Head of caudate nucleus (tissue), 42 donors: Measurements from ENCODE around the gene ELF3.
"Not testable (repeated sequence)": the region's sequence is repeated elsewhere in the genome, so short reads cannot be mapped to it uniquely, and the experiment has no call there.

Experiments used
- DNase-seq, 42 donors: peaks; one replicate each; pipeline versions ENCODE4 v3.0.0 to v3.0.0-alpha.2; 2020 to 2021; ENCODE audit warnings: mixed read lengths in 7 of 42
- intact Hi-C: fragments of 100-400 bp; cut with DNase I; formaldehyde crosslinking; loops from one replicate; pipeline ENCODE4 v1.15.0; 2022

The ELF3 gene

DNA sequence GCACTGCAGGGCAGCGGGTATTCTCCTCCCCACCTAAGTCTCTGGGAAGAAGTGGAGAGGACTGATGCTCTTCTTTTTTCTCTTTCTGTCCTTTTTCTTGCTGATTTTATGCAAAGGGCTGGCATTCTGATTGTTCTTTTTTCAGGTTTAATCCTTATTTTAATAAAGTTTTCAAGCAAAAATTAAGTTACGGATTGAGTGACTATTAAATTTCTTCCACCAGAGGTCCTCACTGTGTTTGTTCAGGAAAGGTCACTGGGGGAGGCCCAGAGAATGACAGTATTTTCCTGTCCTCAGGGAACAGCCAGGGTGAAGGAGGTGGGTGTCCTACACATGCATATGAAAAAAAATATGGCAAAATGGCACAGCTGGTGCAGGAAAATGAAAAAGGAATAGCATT, 4.4 kb upstream of the ELF3 start:
- intact Hi-C loops, result loop anchor here (5.0 kb wide), 2 partner anchors 111 to 131 kb away; no protein-coding TSS in a partner anchor
- DNase-seq, result peak in 8 of 42 donors; percentile 17 to 56 (median 25)

DNA sequence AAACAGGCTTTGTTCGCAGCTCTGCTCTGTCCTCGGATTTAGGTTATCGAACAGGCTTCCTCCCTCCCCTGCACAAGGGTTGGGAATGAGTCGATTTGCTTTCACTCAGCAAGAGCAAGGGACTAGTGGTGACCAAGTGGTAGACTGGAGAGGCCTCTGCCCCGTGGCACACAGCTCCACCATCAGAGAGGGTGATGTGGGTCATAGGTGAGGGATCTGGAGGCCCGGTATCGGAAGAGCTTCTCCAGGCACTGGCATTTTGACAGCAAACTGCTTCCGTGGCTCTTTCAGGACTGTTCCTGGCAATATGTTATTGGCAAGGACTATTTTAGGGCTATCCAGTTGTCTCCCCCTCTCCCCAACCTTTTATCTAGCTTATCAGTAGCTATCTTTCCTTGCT, 3.1 kb upstream of the ELF3 start:
- DNase-seq, result no peak
- intact Hi-C loops, result loop anchor here (5.0 kb wide), 2 partner anchors 110 to 130 kb away; no protein-coding TSS in a partner anchor

DNA sequence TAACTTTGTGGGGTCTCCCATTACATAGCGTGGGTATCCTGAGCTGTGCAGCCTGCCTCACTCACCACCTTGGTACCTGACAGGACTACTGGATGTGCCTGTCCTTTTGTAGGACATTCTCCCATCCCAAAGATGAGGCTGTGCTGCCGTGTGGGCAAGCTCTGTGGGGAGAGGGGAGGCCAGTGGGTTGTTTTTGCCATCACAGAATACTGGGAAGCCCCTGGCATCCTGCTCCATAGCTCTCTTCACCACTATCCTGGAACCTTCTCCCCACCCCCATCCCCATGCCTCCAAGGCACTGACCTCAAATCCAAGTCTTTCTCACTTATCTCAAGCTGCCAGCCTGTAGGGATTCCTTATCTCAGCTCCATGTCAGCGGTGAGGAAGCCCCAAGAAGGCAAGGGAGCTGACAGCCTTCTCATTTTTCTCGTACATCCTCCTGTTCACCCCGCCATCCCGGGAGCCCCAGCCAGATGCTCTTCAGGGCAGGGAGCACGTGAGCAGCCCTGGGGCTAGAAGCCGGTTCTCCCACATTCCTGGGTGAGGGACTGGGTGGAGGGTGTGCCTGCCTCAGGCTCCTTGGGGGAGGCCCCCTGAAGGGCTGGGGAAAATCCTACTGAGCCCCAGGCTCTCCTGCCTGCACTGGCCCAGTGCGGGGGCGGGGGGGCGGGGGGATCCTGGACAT, 2.4 kb upstream of the ELF3 start:
- DNase-seq, result no peak
- intact Hi-C loops, result loop anchor here (5.0 kb wide), 2 partner anchors 109 to 129 kb away; no protein-coding TSS in a partner anchor

DNA sequence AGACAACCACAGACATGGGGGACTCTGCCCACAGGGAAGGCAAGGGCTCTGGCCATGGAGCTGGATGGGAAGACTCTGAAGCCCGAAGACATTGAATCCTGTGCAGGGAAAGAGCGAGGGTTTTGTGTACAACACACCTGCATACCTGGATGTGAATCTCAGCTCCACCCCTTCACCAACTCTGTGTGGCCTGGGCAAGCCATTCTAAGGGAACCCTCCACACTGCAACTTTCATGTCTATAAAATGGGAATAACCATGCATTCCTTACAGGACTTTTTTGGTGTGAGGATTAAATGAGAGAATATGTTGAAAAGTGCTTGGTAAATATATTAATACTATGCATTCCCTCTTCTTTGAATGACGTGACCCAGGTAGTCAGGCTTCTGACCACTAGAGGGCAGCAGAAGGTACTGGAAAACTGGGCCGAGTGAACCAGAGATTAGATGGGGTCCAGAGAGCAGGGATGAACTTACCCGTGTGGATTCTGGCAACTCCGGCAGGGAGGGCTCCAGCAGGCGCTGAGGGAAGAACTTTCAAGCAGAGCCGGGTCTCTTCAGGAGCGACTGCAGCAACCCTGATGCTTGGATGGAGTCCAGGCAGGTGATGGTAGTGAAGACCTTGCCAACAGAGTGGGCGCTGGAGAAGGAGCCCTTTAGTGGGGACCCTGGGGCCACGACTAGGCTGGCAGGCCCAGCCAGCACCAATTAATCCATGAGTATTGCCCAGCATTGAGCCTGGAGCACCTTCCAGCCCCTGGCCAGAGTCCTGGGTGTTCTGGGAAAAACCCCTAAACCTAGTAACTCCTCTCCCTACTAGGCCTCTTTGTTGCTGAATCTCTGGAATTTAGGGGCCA, 834 bp upstream of the ELF3 start:
- intact Hi-C loops, result loop anchor here (5.0 kb wide), 2 partner anchors 108 to 128 kb away; no protein-coding TSS in a partner anchor
- DNase-seq, result peak; percentile 49 to 95 (median 85)

DNA sequence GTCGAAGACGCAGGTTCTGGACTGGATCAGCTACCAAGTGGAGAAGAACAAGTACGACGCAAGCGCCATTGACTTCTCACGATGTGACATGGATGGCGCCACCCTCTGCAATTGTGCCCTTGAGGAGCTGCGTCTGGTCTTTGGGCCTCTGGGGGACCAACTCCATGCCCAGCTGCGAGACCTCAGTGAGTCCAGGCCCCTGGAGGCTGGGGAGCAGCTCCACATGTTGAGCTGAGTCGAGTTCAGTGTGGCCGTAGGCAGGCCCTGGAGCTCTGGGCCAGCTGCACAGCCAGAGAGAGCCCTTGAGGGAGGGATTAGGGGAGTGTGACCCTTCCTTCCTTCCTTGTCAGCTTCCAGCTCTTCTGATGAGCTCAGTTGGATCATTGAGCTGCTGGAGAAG, 1.6 kb downstream of the ELF3 start:
- intact Hi-C loops, result no loop called here

DNA sequence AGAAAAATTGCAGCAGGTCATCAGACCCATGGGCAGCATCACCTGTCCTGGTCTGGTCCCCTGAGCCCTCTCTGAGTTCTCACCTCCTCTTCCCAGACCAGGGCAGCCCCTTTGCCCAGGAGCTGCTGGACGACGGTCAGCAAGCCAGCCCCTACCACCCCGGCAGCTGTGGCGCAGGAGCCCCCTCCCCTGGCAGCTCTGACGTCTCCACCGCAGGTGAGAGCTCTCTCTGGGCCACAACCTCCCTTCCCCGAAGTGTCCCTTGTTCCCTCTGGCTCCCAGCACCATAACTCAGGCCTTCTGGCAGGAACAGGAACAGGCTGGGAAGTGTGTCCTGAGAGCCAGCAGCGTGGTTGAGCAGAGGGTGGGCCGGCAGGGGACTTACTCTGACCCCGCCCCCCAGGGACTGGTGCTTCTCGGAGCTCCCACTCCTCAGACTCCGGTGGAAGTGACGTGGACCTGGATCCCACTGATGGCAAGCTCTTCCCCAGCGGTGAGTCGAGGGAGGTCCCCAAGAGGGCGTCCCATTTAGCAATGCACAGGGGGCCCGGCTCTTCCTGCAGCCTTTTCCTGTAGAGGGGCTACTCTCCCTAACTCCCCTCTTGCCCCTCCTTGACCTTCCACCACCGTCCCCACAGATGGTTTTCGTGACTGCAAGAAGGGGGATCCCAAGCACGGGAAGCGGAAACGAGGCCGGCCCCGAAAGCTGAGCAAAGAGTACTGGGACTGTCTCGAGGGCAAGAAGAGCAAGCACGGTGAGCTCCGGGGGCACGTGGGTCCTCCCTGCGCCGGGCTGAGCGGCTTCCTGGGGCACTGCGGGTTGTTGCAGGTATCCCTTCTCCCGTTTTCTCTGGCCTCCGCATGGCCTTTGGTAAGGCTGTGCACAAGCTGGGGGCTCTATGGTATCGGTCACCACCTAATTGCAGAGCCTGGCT, 2.4 kb downstream of the ELF3 start:
- no peak for DNase-seq
- intact Hi-C loops, result no loop called here

More for the DNA sequence above, 1.6 kb downstream of the ELF3 start:
- no peak for DNase-seq

DNA sequence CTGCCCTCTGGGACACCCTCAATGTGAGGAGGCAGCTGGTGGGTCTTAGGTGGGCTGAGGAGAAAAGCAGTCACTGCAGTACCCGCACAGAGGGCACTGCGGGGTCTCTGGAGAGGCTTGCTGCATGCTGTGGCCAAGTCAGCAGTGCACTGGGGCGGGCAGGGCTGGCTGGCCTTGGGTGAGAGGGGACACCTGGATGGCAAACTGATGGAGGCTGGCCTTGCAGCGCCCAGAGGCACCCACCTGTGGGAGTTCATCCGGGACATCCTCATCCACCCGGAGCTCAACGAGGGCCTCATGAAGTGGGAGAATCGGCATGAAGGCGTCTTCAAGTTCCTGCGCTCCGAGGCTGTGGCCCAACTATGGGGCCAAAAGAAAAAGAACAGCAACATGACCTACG, 3.2 kb downstream of the ELF3 start:
- intact Hi-C loops, result no loop called here
- DNase-seq, result no peak

DNA sequence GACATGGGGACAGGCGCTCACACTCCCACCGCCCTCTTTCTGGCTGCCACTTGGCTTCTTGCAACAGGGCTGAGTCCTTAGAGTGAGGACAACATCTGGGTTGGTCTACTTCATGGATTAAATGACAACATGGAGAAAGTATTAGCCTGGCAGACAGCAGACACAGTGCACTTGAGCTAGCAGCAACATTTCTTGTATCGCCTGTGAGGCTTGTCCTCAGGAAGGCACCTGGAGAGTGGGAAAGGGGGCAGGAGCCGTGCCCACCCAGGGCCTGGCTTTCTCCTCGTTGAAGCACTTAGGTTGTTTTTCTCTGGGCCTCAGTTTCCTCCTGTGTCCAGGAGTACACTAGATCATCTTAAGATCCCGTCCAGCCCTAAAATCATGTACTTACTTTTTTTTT, 3.7 kb downstream of the ELF3 start:
- no peak for DNase-seq
- intact Hi-C loops, result no loop called here

DNA sequence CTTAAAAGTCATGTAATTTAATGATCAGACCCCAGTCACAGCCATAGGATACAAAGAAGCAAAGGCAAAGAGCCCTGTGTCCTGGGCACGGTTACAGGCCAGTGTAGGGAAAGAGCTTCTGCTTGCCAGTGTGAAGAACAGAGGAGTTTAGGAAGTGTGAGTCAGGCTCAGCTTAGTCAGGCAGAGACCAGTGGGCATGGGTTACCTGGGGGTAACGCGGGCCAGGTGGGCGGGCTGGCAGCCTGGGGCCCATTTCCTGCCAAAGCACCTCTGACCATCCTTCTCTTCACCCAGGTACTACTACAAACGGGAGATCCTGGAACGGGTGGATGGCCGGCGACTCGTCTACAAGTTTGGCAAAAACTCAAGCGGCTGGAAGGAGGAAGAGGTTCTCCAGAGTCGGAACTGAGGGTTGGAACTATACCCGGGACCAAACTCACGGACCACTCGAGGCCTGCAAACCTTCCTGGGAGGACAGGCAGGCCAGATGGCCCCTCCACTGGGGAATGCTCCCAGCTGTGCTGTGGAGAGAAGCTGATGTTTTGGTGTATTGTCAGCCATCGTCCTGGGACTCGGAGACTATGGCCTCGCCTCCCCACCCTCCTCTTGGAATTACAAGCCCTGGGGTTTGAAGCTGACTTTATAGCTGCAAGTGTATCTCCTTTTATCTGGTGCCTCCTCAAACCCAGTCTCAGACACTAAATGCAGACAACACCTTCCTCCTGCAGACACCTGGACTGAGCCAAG, 4.7 kb downstream of the ELF3 start:
- intact Hi-C loops, result no loop called here
- DNase-seq, result no peak

DNA sequence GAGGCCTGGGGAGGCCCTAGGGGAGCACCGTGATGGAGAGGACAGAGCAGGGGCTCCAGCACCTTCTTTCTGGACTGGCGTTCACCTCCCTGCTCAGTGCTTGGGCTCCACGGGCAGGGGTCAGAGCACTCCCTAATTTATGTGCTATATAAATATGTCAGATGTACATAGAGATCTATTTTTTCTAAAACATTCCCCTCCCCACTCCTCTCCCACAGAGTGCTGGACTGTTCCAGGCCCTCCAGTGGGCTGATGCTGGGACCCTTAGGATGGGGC, 5.2 kb downstream of the ELF3 start:
- intact Hi-C loops, result no loop called here
- DNase-seq, result no peak

DNA sequence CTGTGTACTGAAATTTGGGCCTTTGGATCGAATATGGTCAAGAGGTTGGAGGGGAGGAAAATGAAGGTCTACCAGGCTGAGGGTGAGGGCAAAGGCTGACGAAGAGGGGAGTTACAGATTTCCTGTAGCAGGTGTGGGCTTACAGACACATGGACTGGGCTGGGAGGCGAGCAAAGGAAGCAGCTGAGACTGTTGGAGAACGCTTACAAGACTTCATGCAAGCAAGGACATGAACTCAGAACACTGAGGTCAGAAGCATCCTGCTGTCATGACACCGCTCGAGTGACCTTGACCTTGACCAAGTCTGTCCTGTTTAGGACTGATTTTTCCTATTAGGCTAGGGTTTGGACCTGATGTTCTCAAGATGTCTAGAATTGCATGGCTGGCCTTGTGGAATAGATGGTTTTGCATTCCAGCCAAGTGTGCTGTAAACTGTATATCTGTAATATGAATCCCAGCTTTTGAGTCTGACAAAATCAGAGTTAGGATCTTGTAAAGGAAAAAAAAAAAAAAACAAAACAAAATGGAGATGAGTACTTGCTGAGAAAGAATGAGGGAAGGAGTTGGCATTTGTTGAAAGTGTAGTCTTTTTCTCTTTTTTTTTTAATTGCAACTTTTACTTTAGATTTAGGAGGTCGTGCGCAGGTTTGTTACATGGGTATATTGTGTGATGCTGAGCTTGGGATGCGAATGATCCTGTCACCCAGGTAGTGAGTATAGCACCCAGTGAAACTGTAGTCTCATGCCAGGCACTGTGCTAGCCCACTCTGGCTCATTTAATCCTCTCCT, 5.8 kb downstream of the ELF3 start:
- no peak for DNase-seq
- intact Hi-C loops, result no loop called here

DNA sequence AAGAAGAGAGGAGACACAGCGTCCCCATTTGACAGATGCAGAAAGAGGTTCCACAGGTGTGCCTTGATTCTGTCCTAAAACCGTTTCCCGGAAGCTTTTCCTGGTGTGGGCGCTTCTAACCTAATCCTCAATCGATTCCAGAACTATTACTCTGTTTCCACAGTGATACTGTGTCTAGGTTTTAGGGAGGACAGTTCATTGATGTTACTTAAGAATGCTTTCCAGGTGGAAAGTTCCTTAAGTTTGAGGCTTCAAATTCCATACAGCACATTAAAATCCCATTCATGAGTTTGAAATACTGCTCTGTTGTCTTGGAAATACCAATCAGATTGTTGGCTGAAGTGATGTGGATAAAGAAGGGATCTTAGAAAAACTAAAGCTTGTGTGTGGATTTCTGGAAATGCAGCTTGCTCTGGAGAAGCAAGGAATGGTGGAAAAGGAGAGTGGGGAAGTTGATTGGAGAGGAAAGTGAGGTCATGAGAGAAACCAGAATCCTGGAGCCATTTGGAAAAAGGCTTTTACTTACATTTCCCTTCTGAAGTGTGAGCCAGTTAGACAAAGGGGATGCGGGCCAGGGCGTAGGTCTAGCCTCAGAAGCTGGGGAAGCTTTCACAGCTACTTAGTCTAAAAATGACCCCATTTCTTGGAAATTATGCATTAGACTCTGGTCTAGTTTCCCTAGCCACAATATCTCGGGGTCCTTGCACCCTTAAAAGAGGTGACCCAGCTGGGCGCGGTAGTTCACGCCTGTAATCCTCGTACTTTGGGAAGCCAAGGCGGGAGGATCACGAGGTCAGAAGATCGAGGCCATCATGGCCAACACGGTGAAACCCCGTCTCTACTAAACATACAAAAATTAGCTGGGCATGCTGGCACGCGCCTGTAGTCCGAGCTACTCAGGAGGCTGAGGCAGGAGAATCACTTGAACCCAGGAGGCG, 6.7 kb downstream of the ELF3 start:
- intact Hi-C loops, result no loop called here
- no peak for DNase-seq

DNA sequence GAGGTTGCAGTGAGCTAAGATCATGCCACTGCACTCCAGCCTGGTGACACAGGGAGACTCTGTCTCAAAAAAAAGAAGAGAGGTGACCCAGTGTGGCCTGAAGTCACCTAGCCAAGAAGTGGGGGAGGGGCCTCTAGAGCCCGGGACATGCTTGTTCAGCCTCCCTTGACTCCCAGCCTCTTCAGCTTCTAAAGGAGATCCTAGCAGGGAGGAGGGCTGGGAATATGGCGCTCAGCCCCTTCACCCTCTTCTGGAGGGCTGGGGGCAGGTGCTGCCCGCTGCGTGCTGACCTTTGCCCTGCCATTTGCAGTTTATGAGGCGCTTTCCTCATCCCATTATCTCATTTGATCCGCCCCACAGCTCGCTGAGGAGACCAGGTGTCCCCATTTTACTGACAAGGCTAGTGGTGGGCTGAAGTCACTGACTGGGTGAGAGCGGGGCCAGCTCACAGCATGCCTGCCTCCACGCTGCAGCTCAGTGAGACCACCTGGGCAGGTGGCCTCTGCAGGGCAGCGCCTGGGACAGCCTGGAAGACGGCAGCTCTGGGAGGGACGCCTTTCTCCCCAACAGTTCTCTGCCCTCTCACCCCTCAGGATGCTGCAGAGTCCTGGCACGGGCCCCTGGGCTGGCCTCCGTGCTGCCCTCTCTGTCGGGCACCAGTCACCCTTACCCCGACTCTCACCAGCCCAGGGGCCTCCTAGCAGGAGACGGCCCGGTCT, 7.5 kb downstream of the ELF3 start:
- DNase-seq, result no peak
- intact Hi-C loops, result no loop called here

DNA sequence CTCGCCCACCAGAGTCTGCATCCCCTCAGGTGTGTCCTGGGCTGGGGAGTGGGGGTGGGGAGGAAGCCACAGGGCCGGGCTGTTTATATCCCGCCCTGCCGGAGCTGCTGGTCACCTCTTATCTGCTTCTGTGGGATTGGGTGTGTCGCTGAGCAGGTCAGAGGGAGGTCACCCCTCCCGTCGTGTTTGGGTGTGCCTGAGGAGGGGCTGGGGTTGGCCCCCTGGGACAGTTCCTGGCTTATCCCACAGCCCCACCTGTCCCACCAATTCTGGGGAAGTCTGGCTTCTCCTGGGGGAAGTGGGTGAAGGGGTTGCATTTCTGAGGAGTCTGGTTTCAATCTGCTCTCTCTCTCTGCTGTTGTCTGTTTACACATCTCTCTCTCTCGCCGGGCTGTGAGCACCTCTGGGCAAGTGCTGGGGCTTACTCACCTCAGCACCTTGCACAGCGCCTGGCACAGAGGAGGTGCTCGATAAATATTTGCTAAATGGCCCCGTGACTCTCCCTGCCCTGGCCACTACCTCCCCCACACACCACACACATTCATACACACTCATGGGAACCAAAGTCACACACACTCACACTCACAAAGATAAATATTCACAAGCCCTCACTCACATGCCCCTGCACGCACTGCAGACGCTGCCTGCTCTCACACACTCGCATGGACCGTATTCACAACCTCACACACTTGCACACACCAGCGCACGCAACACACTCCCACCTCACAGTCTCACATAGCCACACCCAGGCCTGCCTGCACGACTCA, 8.3 kb downstream of the ELF3 start:
- DNase-seq, result no peak

DNA sequence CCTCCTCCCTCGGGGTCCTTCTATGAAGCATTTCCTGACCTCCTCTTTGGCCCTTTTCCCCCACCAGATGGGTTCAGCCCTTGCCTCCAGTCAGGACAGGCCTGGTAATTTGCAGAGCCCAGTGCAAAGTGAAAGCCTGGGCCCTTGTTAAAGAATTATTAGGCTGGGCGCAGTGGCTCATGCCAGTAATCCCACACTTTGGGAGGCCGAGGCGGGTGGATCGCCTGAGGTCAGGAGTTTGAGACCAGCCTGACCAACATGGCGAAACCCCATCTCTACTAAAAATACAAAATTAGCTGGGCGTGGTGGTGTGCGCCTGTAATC, 8.8 kb downstream of the ELF3 start:
- DNase-seq, intact Hi-C loops: not testable (repeated sequence)

More for the DNA sequence above, 8.3 kb downstream of the ELF3 start:
- intact Hi-C loops, result no loop called here

DNA sequence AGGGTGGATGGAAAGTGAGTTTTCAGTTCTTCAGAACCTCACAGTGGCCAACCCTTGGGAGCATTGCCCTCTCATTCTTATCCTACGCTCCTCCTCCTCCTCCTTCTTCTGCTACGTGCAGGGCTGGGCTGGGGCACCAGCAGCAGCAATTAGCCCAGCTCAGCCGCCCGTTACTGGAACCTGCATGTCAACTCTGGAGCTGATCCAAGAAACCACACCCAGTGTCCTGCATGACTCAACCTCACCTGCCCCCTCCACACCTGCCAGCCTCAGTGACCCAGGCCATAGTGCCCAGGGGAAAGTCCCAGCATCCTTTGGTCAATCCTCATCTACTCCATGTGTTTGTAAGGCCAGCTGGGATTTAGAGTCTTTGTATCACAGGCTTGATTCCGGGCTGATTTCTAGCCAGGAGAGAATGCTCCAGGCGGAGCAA, 12.6 kb downstream of the ELF3 start:
- no peak for DNase-seq
- intact Hi-C loops, result no loop called here
